Activated T-helper 1 cell treated with anti-CD3 and anti-CD28 coated beads, Interleukin-2, amount 50 U/mL, for 16 hours (primary cell): ENCODE measurements around the gene HRK.

Source experiments
- DNase-seq, 2 donors: peaks; one replicate each; pipeline ENCODE4 v3.0.0-alpha.2; 2020; ENCODE audit warnings: low read depth in 1 of 2, low spot score in 1 of 2

HRK gene

DNA sequence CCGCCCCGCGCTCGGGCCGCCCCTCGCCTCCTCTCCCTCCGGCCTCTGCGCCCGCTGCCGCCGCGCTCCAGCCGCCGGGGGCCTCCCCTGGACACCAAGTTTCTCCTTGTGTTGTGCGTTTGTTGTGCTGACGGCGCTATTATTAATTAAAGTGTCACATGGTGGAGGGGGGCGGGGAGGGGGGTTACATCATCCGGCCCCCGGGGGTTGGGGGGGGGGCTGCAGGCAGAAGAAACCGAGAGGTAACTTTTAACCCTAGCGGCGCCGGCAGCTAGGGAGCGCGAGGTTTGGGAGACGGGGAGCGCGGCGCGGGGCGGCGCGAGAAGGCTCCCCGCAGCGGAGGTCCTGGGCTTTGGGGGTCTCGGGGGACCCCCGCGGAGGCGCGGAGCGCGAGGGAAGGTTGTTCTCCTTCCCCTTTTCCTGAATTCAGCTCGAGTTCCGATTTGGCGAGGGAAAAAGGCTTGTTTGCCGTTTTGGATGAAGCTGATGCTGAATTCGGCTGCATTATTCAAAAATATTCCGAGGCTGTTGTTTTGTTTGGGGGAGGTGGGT lies at the start of gene HRK:
Gene HRK, minus strand, starts transcription at position 117 of the 552 bp plus-strand sequence. CDS start 134 bp downstream, outside the sequence.
- no peak for DNase-seq

DNA sequence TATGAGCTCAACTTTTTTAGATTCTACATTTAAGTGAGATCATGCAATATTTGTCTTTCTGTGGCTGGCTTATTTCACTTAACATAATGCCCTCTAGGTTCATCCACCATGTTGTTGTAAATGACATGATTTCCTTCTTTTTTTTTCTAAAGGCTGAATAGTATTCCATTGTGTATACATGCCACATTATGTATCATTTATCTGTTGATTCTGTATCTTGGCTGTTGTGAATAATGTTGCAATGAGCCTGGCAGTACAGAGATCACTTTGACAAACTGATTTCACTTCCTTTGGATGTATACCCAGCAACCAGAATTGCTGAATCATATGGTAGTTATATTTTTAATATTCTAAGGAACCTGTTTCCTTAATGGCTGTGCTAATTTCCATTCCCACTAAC lies 48.6 kb upstream of the HRK start:
- no peak for DNase-seq

GRCh38 chr12:116928504-116928903 lies 47.3 kb upstream of the HRK start:
- no peak for DNase-seq

DNA sequence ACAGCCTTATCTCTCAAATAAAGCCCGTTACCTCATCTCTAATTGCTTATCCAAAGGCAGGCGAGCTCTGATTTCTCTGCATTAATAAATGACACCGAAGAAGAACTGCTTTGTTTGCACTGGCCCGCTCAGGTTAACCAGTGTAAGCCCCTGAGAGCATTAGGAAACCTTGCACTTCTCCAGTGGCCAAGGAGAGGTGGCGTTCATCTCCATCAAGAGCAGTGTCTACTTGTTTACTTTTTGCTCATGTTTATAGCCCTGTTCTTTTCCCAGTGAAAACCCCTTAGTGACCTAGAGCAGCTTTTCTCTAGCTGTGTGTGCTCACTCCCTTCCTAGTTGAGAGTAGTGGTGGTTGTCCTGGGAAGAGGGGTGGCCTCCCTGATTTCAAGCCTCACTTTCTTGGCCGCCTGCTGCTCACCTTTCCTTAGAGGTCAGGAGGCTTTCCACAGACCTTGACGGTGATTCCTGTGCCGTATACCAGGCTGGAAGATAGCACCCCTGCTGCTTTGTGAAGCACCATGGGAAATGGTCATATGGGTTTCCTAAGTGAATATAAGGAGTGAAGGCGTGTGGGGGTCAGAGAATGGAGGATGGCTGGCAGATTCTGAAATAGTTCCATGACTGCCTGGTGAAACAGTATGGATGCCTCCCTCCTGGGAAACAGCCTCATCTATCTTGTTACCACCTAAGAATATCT lies 46.2 kb upstream of the HRK start:
- DNase-seq, result no peak

DNA sequence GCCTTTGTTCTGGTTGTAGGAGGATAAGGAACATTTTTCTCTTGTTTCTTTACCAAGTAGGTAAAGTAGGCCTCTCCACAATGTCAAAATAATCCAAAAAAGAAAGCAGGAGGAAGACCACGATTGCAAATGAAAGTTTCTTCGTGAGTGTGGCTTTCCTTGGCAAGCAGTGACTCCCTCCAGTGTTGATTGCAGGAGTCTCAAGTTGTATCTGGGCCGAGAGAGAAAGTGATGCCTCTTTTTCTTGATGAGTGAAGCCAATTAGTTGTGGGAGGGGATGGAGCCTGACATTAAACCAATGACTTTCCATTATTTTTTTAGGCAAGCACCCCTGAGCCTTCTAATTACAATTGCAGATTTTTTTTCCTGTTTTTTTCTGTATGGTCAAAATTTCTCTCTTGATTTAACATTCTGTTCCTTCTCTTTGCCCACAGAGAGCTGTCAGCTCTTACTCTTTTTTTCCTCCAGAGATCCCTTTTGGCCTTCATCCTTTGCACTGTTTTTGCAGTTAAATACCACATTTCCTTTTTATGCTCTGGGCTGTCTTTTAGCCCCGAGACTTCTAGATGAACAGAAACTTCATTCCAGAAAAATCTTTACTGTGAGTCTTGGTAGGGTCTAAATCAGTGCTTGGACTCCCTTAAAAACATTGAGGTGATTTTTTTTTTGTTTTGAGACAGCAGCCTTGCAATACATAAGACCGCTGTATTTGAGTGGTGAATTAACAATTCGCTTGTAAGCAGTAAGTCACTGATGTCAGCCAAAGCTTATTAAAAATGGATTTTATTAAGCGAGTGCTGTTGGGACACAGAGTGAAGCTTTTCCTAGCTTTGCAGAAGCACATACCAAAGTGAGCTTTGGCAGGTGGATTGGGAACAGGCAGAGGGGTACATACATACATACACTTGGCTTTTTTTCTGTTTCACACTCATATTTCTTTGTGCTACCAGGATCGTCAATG lies 45.3 kb upstream of the HRK start:
- no peak for DNase-seq

- peak in 1 of 2 donors; percentile 13 for DNase-seq
These were observed 43.6 kb upstream of the HRK start for GRCh38 chr12:116924558-116925453.

- DNase-seq, result no peak
These were observed 41.1 kb upstream of the HRK start for GRCh38 chr12:116922194-116922897.

- DNase-seq, result no peak
These were observed 39.7 kb upstream of the HRK start for GRCh38 chr12:116920939-116921338.

DNA sequence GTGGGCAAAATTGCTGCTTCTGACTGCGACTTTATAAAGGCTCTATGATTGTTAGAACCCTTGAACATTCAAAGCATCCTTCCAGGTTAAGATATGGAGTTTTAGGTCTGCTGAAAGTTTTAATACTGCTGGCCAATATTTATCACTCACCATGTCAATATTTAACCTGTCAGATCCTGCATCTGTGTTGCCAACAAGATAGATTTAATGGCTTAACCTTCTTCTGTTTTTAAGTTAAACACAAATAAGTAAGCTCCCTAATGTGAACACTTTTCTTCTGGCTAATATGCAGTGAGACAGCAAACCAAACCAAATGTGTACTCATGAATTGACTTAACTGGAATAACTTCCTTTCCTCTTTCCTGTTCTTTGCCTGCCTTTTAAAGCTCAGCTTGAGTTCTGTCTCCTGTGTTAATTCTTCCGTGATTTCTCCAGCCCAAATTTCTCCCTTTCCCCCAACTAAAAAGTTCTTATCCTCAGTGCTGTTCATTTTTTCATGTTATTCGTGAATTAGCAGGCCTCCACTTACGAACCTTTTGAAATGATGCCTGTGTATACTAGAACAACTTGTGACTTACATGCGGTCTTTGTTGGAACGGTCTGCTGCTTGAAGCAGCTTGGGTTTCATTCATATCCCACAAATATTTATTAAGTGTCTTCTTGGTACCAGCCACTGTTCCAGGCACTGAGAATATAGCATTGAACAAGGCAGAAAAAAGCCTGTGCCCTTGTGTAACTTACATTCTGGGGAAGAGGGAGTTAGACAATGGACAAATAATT lies 38.7 kb upstream of the HRK start:
- no peak for DNase-seq

DNA sequence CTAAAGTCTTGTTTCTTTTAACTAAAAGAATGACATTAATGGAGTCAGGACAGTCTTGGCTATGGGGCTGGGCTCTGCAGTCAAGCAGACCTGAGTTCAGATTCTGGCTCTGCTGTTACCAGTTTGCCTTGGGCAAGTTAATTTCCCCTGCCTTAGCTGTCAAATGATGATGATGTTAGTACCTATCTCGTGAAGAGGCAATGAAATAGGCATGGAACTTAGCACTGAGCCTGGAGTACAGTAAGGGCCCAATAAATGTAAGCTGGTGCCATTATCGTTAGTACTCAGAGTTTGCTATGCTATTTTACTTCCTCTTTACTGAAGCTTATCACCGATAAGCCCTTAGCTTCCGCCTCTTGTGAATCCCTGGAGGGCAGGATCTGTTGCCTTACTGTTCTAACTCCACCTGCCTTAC lies 38.0 kb upstream of the HRK start:
- no peak for DNase-seq

GRCh38 chr12:116918464-116918863 lies 37.2 kb upstream of the HRK start:
- no peak for DNase-seq

GRCh38 chr12:116916714-116917114 lies 35.5 kb upstream of the HRK start:
- DNase-seq, result peak; percentile 7 to 12

- DNase-seq, result no peak
These were observed 34.9 kb upstream of the HRK start for GRCh38 chr12:116916122-116916521.

GRCh38 chr12:116915326-116915725 lies 34.1 kb upstream of the HRK start:
- DNase-seq, result no peak

DNA sequence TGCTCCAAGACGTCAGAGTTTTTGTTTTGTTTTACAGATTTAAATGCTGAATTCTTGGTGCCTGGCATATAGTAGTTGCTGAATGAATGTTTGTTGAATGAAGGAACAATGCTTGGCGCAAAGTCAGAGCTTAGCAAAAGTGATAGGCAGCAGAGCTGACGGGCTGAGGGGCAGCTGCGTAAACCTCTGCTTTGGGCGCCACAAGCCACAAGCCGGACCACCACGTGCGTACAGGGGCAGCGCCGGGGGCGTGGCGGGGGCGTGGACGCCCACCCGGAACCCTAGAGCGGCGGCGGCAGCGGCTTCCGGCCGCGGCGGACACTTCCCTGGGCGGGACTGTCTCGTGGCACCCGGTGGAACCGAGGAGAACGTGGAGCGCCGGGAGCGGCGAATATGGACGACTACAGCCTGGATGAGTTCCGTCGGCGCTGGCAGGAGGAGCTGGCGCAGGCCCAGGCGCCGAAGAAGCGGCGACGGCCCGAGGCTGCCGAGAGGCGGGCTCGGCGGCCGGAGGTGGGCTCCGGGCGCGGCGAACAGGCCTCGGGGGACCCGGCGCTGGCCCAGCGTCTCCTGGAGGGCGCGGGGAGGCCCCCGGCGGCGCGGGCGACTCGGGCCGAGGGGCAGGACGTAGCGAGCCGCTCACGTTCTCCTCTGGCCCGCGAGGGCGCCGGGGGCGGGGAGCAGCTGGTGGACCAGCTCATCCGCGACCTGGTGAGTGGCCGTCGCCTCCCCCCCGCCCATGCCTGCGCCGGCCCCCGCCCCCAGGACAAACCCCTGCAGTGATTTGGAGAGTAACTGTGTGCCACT lies 29.6 kb upstream of the HRK start, which contains the start of gene FBXW8:
Gene FBXW8, plus strand, starts transcription at position 306 of the 807 bp plus-strand sequence. Its CDS starts 88 bp downstream, at position 394.
- DNase-seq, result peak; percentile 16 to 52

DNA sequence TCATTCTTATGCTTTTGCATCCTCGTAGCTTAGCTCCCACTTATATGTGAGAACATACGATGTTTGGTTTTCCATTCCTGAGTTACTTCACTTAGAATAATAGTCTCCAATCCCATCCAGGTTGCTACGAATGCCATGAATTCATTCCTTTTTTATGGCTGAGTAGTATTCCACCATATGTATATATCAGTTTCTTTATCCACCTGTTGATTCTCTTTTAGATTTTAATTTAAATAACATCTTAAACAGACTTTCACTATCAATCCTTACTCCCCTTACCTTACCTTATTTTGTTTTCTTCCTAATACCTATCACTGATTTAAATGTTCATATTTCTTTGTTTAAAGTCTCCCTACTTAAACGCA lies 29.0 kb upstream of the HRK start:
- no peak for DNase-seq

- DNase-seq, result no peak
These were observed 25.0 kb upstream of the HRK start for GRCh38 chr12:116906285-116906684.

- DNase-seq, result no peak
These were observed 22.6 kb upstream of the HRK start for GRCh38 chr12:116903818-116904217.

- DNase-seq, result no peak
These were observed 20.4 kb upstream of the HRK start for GRCh38 chr12:116901612-116902011.
